ENCODE data around the gene SESTD1.

- TF ChIP-seq, protein P1, sequence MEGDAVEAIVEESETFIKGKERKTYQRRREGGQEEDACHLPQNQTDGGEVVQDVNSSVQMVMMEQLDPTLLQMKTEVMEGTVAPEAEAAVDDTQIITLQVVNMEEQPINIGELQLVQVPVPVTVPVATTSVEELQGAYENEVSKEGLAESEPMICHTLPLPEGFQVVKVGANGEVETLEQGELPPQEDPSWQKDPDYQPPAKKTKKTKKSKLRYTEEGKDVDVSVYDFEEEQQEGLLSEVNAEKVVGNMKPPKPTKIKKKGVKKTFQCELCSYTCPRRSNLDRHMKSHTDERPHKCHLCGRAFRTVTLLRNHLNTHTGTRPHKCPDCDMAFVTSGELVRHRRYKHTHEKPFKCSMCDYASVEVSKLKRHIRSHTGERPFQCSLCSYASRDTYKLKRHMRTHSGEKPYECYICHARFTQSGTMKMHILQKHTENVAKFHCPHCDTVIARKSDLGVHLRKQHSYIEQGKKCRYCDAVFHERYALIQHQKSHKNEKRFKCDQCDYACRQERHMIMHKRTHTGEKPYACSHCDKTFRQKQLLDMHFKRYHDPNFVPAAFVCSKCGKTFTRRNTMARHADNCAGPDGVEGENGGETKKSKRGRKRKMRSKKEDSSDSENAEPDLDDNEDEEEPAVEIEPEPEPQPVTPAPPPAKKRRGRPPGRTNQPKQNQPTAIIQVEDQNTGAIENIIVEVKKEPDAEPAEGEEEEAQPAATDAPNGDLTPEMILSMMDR (IDR thresholded peaks at IDR 0.05; ENCODE audit: insufficient read depth, low read length), result no peak
- TF ChIP-seq POLR2AphosphoS5 (IDR thresholded peaks at IDR 0.05; ENCODE audit: low read depth), result no peak
- TF ChIP-seq, protein P2, sequence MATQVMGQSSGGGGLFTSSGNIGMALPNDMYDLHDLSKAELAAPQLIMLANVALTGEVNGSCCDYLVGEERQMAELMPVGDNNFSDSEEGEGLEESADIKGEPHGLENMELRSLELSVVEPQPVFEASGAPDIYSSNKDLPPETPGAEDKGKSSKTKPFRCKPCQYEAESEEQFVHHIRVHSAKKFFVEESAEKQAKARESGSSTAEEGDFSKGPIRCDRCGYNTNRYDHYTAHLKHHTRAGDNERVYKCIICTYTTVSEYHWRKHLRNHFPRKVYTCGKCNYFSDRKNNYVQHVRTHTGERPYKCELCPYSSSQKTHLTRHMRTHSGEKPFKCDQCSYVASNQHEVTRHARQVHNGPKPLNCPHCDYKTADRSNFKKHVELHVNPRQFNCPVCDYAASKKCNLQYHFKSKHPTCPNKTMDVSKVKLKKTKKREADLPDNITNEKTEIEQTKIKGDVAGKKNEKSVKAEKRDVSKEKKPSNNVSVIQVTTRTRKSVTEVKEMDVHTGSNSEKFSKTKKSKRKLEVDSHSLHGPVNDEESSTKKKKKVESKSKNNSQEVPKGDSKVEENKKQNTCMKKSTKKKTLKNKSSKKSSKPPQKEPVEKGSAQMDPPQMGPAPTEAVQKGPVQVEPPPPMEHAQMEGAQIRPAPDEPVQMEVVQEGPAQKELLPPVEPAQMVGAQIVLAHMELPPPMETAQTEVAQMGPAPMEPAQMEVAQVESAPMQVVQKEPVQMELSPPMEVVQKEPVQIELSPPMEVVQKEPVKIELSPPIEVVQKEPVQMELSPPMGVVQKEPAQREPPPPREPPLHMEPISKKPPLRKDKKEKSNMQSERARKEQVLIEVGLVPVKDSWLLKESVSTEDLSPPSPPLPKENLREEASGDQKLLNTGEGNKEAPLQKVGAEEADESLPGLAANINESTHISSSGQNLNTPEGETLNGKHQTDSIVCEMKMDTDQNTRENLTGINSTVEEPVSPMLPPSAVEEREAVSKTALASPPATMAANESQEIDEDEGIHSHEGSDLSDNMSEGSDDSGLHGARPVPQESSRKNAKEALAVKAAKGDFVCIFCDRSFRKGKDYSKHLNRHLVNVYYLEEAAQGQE (IDR thresholded peaks at IDR 0.05; ENCODE audit: insufficient replicate concordance, low read depth), result no peak
- TF ChIP-seq GABPA (IDR thresholded peaks at IDR 0.05; ENCODE audit: low read depth), result no peak
These were observed 14.5 kb downstream of the SESTD1 start for GRCh38 chr2:179250095-179250494.

All from HL-60 (cell line).